Renal cortex interstitium (tissue), 11 donors: Measurements from ENCODE around the gene PLEKHA4. TPM values are rescaled to one million over a fixed set of nuclear protein-coding genes. Genes with fewer than 3 reads are reported as not detected.
"Not testable (repeated sequence)": the region's sequence is repeated elsewhere in the genome, so short reads cannot be mapped to it uniquely, and the experiment has no call there.

Source experiments
- DNase-seq, 11 donors: peaks; one replicate each; pipeline ENCODE4 v3.0.0-alpha.2; 2013; ENCODE audit warnings: low read depth in 9 of 11, low spot score in 4 of 11; ENCODE audit errors: extremely low read depth in 1 of 11
- polyA plus RNA-seq, 3 donors: library from polyadenylated mRNA; unstranded; fragments of 120-200 nt; gene quantifications; one replicate each; pipeline ENCODE4 v1.2.1, GENCODE V29; 2013; ENCODE audit not compliant: insufficient read length in 3 of 3

Gene PLEKHA4
- polyA plus RNA-seq, 3 donors = 20.6 to 29.6 (median 27.9) TPM

DNA sequence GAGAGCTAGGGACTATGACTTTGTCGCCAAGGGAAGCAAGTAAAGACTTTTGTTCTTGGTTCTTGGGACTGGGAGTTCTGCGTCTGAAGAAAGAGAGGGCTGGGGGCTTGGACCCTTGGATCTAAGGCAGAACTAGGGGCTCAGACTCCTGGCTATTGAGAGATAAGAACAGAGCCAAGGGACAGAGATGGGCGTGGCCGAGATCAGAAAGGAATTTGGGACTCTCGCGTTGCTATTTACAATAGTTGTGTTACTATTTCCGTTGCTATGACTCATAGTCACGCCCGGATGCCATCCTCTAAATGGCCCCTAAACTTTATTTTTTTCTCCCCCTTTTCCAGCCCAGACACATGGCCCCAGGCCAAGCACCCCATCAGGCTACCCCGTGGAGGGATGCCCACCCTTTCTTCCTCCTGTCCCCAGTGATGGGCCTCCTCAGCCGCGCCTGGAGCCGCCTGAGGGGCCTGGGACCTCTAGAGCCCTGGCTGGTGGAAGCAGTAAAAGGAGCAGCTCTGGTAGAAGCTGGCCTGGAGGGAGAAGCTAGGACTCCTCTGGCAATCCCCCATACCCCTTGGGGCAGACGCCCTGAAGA lies 4.6 kb upstream of the PLEKHA4 start:
- DNase-seq = peak; percentile 78 to 96 (median 87)

DNA sequence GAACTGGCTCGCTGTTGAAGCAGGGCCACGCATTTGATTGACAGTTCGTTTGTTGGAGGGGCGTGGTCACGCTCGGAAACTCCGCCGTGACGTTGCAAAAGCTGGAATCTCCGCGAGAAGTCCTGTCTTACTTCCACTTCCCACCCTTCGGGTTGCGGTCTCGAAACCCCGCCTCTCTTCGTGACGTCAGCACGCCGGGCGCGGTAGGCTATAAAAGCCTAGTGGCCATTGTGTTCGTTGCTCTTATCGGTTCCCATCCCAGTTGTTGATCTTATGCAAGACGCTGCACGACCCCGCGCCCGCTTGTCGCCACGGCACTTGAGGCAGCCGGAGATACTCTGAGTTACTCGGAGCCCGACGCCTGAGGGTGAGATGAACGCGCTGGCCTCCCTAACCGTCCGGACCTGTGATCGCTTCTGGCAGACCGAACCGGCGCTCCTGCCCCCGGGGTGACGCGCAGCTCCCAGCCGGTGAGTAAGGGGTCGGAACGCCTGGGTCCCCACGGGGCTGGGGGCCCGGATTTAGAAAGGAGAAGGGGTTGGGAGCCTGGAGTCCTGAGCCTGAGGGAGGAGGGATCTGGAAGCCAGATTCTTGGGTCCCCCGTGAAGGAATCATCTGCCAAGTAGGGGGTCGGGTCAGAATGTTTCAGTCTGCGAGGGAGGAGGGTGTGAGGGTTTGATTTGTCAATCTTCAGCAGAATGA lies 3.9 kb upstream of the PLEKHA4 start, which contains the start of gene PPP1R15A:
Gene PPP1R15A (plus strand): TSS at position 240 of the 702 bp plus-strand sequence. CDS start 813 bp downstream, outside the sequence.
- DNase-seq = peak; percentile 96 to 98 (median 97)

DNA sequence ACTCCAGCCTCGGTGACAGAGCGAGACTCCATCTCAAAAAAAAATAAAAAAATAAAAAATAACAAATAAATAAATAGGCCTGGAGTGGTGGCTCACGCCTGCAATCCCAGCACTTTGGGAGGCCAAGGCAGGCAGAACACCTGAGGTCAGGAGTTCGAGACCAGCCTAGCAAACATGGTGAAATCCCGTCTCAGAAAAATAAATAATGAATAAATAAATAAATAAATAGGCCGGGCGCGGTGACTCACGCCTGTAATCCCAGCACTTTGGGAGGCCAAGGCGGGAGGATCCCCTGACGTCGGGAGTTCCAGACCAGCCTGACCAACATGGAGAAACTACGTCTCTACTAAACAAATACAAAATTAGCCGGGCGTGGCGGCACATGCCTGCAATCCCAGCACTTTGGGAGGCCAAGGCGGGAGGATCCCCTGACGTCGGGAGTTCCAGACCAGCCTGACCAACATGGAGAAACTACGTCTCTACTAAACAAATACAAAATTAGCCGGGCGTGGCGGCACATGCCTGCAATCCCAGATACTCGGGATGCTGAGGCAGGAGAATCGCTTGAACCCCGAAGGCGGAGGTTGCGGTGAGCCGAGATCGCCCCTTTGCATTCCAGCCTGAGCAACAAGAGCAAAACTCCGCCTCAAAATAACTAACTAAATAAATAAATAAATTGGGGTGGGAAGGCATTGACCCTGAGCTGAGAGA lies 3.2 kb upstream of the PLEKHA4 start:
- not testable (repeated sequence) for DNase-seq

DNA sequence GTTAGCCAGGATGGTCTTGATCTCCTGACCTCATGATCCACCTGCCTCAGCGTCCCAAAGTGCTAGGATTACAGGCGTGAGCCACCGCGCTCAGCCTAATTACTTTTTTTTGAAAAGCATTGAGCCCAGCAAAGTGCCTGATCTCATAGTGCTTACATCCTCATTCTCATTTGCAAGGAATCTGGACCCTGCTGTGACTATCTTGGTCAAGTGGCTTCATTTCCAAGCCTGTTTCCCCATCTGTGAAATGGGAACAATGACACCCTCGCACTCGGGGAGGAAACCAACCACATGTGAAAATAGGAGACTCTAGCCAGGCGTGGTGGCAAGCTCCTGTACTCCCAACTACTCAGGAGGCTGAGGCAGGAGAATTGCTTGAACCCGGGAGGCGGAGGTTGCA lies 1.6 kb upstream of the PLEKHA4 start:
- DNase-seq = no peak

DNA sequence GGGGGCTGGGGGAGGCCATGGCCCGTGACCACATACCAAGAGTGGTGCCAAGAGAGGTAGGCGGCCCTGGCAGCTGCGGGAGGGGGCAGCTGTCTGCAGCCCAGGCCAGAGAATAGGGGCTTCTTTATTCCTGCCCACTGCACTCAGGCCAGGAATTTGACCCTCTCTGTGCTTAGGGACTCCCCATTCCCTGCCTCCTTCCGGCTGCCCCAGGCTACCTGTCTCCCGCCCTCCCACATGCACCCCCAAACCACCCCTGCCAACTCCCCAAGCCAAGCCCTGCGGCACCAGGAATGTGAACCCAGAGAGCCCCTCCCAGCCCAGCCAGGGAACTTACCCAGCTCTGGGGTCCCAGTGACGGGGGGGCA lies 687 bp downstream of the PLEKHA4 start:
- DNase-seq = no peak

DNA sequence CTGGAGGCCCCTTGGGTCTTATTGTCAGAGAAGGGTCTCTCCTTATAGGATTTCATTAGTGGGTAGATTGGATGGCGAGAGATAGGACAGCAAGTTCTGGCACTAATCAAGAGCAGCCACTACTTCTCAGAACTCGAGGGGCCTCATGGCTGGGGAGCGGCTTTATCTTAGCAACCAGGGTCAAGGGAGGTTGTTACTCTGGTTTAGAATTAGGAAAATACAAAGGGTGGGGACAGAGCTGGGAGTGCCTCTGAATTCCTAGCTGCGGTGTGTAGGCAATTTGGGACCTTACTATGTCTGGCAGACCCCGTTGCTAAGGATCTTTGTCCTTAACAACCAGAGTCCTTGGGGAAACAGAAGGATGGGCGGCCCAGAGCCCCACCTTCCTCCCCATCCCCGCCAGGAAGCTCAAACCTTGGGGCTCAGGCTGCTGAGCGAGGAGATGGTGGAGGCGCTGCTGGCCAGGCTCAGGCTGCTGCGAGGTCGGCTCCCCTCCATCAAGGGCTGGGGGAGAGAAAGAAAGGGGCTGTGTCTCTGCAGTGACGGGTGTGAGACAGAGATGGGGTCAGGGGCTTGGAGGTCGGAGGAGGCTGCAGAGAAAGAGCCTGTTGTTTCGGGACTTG lies 1.2 kb downstream of the PLEKHA4 start:
- no peak for DNase-seq

DNA sequence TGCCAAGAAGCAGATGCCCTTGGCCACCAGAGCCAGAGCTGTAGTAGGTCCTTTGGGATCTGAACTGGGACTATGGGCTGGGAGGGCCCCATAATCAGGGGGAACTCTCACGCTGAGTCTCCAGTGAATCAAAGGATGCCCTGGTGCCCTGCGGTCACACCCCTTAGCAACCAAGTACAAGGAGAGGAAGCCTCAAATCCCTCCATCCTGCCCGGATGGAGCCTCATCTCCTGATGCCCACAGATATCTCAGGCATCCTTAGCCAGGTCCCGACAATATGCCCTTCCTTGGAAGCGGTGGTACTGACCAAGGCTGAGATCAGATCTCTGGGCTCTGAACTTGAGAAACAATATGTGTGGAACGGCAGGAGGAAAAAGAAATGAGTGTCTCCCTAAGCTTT lies 1.7 kb downstream of the PLEKHA4 start:
- no peak for DNase-seq

DNA sequence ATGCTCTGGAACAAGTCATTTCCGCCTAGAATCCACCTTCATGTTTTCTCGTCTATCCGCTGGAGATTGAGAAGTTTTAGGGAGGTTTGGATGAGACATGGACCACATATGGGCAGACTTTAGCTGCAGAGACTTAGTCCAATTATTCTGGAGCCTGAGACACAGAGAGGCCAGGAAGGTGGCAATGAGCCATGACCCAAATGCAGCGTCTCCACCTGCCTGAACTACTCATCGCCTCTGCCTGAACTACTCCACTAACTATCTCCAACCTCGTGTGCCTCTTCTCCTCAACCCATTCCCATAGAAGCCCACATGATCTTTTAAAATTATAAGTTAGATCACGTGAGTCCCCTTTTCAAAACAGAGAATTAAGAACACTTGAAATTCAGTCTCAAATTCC lies 5.6 kb downstream of the PLEKHA4 start:
- no peak for DNase-seq

DNA sequence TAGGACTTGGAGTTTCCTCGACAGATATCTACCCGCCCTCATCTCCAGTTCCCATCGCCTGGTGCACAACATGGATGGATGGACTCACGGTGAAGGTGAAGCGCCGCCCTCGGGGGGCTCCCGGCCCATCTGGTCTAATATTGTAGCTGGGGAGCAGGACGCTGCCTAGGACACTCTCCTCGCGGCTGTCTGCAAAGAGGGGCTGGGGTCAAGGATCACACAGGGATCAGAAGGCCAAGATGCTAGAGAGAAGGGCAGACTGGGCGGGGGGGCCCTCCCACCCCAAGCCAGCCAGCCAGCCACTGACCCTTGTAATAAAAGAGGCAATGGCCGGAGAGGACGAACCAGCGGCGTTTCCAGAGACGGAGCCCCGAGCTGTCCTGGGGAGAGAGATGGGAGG lies 7.1 kb downstream of the PLEKHA4 start:
- DNase-seq = no peak

DNA sequence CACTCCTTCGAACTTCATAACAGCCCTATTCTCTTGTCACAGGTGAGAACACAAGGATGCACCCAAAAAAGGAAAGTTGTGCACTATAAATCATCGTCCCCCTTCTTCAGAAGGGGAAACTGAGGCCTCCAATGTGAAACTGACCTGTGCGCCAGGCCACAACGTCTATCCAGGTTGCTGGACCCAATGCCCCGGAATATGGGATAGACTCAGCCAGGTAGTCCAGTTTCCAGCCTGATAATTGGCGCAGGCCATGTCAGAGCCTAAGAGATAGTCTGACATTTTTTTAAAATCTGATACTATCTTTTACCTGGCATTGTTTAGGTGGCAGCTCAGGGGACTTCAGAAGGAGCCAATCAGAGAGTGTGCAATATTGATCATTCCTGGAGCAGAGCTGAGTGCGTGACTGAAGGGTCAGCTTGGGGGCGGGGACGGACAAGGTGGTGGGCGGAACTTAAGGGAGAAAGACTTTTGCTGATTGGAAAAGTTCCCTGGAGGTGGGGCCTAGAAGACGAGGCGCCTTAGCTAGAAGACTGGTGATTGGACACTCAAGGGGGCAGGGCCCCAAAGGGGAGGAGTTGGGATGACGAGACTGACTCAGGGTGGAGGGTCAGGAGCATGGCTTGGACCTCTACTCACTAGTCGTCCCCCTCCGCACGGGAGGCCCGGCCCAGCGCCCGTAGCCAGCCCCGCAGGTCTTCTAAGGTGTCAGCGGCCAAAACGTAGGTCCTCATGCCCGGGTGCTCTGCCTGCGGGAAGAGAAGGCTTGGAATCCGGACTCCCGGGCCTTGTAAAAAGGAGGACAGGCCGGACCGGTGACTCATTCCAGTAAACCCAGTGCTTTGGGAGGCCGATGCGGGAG lies 8.5 kb downstream of the PLEKHA4 start:
- no peak for DNase-seq

DNA sequence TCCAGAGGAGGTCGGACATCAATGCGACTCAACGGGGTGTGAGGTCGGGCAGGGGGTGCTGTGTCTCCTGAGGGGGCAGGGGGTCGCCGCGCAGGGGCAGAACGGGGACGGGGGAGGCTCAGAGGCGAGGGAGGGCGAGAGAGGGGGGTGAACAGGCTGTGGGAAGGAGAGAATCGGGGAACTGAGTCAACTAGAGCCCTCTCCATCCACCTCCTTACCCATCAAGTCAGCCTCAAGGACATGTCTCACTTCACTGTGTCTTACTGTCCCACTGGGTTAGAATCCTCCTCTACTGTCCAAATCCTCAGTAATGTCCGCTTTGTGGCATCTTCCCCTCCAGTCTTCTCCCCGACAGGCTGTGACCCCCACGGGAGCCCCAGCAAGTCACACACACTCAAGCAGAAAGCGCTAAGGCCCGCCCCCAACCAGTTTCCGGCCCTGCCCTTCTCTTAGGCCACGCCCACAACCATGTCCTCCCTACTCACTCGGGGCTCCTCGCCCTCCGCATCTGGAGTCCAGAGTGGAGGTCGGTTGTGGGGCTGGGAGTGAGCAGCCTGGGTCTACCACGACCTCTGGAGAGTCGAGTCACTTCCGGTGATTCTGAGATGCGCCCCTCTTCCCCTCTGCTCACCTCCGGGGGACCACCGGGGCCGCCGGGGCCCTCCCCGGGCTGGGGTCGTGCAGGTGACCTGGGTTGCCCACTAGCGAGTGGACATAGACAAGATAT lies 9.3 kb downstream of the PLEKHA4 start:
- DNase-seq = no peak

DNA sequence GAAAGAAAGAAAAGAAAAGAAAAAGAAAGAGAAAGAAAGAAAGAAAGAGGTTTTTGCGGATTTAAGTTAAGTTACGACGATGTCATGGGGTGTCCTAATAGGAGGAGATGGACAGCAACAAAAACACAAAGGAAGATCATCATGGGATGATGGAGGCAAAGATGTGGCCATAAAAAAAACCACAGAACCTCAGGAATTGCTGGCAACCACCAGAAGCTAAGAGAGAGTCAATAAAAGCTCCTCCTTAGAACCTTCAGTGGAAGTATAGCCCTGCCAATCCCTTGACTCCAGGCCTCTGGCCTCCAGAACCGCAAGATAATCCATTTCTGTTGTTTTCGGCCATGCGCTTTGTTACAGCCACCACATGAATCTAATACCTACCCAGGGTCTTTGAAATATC lies 11.5 kb downstream of the PLEKHA4 start:
- no peak for DNase-seq

DNA sequence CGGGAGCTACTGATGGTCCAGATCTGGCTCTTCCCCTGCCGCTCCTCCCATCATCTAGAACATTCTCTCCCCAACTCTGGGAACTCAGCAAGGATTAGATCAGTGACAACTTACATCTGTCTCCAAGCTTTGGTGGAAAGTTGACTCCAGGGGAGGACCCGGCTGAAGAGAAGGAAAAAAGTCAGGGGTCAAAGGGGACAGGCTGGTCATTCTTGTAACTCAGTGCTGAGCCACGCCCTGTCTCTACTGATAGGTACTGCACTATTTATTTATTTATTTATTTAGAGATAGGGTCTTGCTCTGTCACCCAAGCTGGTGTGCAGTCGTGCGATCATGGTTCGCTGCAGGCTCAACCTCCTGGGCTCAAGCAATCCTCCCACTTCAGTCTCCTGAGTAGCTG lies 14.3 kb downstream of the PLEKHA4 start:
- DNase-seq = no peak

DNA sequence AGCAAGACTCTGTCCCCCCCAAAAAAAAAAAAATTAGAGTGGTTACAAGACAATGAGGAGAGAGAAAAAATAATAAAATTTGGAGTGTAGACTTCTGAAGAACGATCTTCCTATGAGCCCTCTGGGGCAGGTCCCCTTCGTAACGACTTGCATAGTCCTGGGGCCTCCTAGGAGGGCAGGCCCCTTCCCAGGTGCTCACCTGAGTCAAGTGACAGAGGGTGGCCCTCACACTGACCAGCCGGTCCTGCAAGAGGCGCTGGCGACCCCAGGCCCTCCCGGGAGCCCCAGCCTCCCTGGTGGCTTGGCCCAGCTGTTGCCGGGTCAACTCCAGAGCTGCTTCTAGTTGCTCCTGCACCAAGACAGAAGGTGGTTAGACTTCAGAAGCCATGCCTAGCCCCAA lies 14.9 kb downstream of the PLEKHA4 start:
- no peak for DNase-seq

DNA sequence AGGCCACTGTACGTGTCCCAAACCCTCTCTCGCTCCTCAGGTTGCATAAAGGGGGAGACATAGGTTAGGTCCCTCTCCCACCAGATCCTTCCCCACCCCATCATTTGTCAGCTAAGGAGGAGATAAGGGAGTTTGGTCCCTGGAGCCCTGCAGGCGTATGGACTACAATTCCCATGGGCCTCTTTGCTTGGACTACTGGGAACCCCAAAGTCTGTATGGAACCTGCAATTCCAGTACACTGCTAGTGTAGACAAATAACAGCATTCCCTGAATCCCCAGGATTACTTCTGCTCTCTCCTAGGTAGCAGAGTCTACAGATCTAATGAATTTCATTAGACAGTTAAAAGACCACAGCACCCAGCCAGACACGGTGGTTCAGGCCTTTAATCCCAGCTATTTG lies 16.1 kb downstream of the PLEKHA4 start:
- no peak for DNase-seq

DNA sequence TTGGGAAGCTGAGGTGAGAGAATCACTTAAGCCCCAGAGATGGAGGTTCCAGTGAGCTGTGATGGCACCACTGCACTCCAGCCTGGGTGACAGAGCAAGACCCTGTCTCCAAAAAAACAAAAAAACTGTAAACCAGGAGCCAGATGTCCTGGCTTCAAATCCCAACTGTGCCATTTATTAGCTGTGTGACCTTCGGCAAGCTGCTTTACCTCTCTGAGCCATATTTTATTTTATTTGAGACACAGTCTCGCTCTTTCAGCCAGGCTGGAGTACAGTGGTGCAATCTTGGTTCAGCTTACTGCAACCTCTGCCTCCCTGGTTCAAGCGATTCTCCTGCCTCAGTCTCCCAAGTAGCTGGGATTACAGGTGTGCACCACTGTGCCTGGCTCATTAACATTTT lies 21.8 kb downstream of the PLEKHA4 start:
- DNase-seq = not testable (repeated sequence)

DNA sequence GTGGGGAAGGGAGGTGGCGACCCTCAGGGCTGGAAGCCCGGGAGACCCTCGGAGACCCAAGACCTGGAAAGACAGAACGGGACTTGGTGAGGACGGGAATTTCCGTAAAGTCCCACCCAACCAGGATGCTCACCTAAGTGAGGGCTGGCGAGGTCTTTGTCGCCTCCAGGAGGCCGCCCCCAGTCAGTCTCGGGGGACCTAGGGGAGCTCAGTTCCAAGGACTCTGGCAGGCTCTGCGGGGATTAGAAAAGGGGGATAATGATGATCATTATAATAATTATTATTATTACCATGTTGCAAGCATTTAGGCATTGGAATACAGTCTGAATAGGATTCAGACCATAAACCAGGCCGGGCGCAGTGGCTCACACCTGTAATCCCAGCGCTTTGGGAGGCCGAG lies 23.0 kb downstream of the PLEKHA4 start:
- DNase-seq = no peak

DNA sequence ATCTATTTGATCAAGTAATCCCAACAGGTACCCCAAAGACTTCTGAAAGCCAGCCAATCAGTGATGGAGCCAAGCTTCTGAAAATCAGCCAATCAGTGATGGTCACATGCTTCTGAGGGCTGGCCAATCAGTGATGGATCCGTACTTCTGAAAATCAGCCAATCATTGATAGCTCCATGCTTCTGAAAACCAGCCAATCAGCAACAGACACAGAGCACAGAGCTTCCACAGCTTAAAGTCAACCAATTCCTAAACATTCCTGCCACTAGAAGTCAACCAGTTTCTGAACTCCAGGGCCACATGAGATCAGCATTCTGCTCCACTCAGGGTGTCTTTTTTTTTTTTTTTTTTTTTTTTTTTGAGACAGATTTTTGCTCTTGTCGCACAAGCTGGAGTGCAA lies 23.9 kb downstream of the PLEKHA4 start:
- no peak for DNase-seq
